Smooth muscle cell (in vitro differentiated cells): ENCODE data around the gene SERPINB2. TPM values are rescaled to one million over a fixed set of nuclear protein-coding genes. Genes with fewer than 3 reads are reported as not detected.

ENCODE experiments used
- DNase-seq: peaks from one replicate; lab custom pipeline; 2025; ENCODE audit not compliant: unreplicated experiment; lab: John Stamatoyannopoulos, UW
- H2AFZ ChIP-seq: fragments of 200-600 bp; sonication (generic); 2 replicates; pipeline ENCODE4 v1.6.0; 2016; ENCODE audit warnings: antibody characterized with exemption, low read depth, mild to moderate bottlenecking
- H3F3A ChIP-seq: fragments of 200-600 bp; sonication (generic); 2 replicates; pipeline ENCODE4 v1.6.0; 2017; ENCODE audit warnings: antibody characterized with exemption, low read depth
- H3K27ac ChIP-seq: fragments of 200-600 bp; sonication (generic); 2 replicates; pipeline ENCODE4 v1.5.1; 2016; ENCODE audit warnings: low read depth, mild to moderate bottlenecking
- H3K27me3 ChIP-seq: fragments of 200-600 bp; sonication (generic); 2 replicates; pipeline ENCODE4 v1.6.1; 2016; ENCODE audit warnings: low read depth, mild to moderate bottlenecking
- H3K36me3 ChIP-seq: fragments of 200-600 bp; sonication (generic); 2 replicates; pipeline ENCODE4 v1.5.1; 2016; ENCODE audit warnings: low read depth
- H3K4me1 ChIP-seq: fragments of 200-600 bp; sonication (generic); 2 replicates; pipeline ENCODE4 v1.5.1; 2016; ENCODE audit warnings: low read depth
- H3K4me2 ChIP-seq: fragments of 200-600 bp; sonication (generic); 2 replicates; pipeline ENCODE4 v1.6.0; 2016; ENCODE audit warnings: mild to moderate bottlenecking
- H3K4me3 ChIP-seq: fragments of 200-600 bp; sonication (generic); 2 replicates; pipeline ENCODE4 v1.5.1; 2016; ENCODE audit warnings: mild to moderate bottlenecking
- H3K79me2 ChIP-seq: fragments of 200-600 bp; sonication (generic); 2 replicates; pipeline ENCODE4 v1.6.0; 2016; ENCODE audit warnings: low read depth, mild to moderate bottlenecking
- H3K9ac ChIP-seq: fragments of 200-600 bp; sonication (generic); 2 replicates; pipeline ENCODE4 v1.6.0; 2016; ENCODE audit warnings: low read depth
- H3K9me3 ChIP-seq: fragments of 200-600 bp; sonication (generic); replicated peaks from 2 replicates; pipeline ENCODE4 v1.5.1; 2016; ENCODE audit warnings: low read depth
- H4K20me1 ChIP-seq: fragments of 200-600 bp; sonication (generic); 2 replicates; pipeline ENCODE4 v1.6.0; 2016; ENCODE audit warnings: low read depth
- CTCF ChIP-seq: fragments of 200-600 bp; sonication (generic); IDR thresholded peaks from 2 replicates; pipeline ENCODE4 v1.5.1; 2017; ENCODE audit warnings: borderline replicate concordance, mild to moderate bottlenecking, antibody characterized with exemption; ENCODE audit not compliant: insufficient read depth, poor library complexity, severe bottlenecking
- WGBS: methylation state at CpG from one replicate; pipeline ENCODE4 v1.1.7; 2016; ENCODE audit warnings: low lambda C conversion rate; 5-methylcytosine and 5-hydroxymethylcytosine counted together
- polyA plus RNA-seq: library from polyadenylated mRNA; unstranded; fragments of >200 nt; fragmentation: Nextera tagmentation; extraction: Ambion mirVana; gene quantifications from 2 replicates; pipeline ENCODE4 v1.2.1, GENCODE V29; 2016
- total RNA-seq: library from RNA; depleted of rRNA; stranded (reverse); fragments of >200 nt; gene quantifications from 2 replicates; pipeline ENCODE4 v1.2.3, GENCODE V29; 2014

SERPINB2 gene
- total and polyA plus RNA-seq, 2 experiments from 2014 or later, result 15.5 to 29.8 TPM

DNA sequence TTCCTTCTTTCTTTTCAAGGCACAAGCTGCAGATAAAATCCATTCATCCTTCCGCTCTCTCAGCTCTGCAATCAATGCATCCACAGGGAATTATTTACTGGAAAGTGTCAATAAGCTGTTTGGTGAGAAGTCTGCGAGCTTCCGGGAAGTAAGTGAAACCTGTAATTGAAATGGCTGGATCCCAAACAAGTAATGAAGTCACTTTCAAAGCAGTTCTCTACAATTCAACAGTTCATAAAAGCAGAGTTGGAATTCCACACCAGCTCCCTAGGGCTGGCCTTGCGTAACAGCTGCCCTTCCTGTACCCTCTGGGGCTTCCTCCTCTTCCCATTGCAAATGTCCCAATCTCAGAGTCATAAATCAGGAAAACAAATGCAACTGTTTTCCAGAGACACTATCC is 9.6 kb downstream of the SERPINB2 start:
- 76% methylated on average over 4 of the region's 4 CpGs for WGBS
- DNase-seq, result no peak
- Histone ChIP-seq H2AFZ (no peak overlapping the region), H3K9me3 (no peaks in the 10 kb centered on the region), H3K79me2 (no peaks in the 10 kb centered on the region), H3K4me1 (no peaks in the 10 kb centered on the region), H3F3A (no peaks in the 10 kb centered on the region), H3K27me3 (no peaks in the 10 kb centered on the region), H3K9ac (no peak overlapping the region), H3K36me3 (no peaks in the 10 kb centered on the region), H4K20me1 (no peaks in the 10 kb centered on the region), H3K4me2 (no peak overlapping the region), H3K27ac (no peak overlapping the region), H3K4me3 (no peak overlapping the region)
- no peak for TF ChIP-seq CTCF

DNA sequence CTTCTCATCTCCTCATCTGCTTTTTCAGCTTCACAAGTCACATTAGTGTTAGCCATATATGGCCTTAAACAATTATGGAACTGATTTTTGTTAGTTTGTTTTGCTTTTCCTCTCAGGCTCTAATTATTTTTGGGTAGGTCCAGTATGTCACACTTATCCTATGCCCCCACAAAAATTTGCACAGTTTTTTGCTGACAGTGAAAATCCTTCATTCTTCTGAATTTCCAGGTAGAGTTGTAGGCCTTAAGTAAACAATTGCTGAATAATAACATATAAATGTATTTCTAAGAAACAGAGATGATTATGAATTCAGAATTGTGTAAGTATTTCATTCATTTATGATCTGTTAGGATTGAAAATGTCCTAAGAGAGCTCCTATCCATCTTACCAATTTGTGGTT is 11.7 kb downstream of the SERPINB2 start:
- no peak for DNase-seq
- no peaks in the 10 kb centered on the region for H3K9me3 ChIP-seq
- no peaks in the 10 kb centered on the region for H3K27me3 ChIP-seq
- no peaks in the 10 kb centered on the region for H3F3A ChIP-seq
- TF ChIP-seq CTCF, result no peak
- H3K36me3 ChIP-seq, result no peaks in the 10 kb centered on the region
- no peak overlapping the region for H3K27ac ChIP-seq
- no peak overlapping the region for H3K4me2 ChIP-seq
- no peaks in the 10 kb centered on the region for H4K20me1 ChIP-seq
- H3K9ac ChIP-seq, result no peak overlapping the region
- no peak overlapping the region for H2AFZ ChIP-seq
- no peaks in the 10 kb centered on the region for H3K4me1 ChIP-seq
- H3K4me3 ChIP-seq, result no peak overlapping the region
- H3K79me2 ChIP-seq, result no peaks in the 10 kb centered on the region

DNA sequence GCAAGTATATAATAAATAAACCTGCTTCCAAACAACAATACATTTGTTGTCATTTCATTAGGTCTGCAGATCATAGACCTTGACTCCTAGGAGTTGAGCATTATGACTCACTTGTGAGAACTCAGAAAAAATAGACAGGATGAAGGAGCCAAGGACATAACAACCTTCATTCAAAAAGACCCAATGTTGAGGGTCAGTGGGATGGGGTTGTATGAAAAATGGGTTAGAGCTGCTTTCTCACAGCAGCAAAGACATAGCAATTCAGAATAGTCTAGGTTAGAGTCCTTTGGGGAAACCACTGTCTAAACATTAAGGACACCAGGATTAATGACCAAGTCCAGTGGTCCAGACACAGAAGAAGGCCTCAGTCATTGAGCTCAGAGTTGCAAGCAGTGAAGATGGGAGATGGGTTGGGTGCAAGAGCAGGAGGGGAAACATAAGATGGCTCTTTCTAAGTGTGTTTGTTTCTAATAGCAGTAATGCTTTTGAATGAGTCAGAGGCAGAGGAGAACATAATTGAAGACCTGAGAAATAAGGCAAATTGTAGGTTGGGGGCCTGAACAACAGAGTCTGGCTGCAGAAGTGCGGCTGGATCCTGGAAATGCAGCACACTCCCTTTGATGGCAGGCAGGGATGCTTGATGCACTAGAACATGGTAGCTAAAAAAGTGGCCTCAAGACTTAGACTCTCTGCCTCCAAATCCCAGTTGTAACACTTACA is 16.5 kb downstream of the SERPINB2 start:
- no peak for TF ChIP-seq CTCF
- no peak for DNase-seq
- WGBS, result 100% methylated on average over 1 of the region's 1 CpG

GRCh38 chr18:63904694-63905093 is 17.2 kb downstream of the SERPINB2 start:
- WGBS, result 80% methylated on average over 1 of the region's 1 CpG
- no peak for TF ChIP-seq CTCF
- no peaks in the 10 kb centered on the region for H4K20me1 ChIP-seq

More for the DNA sequence above, 16.5 kb downstream of the SERPINB2 start:
- Histone ChIP-seq H3K9me3 (no peaks in the 10 kb centered on the region), H3K4me3 (no peak overlapping the region), H3K4me1 (no peaks in the 10 kb centered on the region), H3K79me2 (no peaks in the 10 kb centered on the region), H3F3A (no peaks in the 10 kb centered on the region), H2AFZ (no peak overlapping the region), H3K9ac (no peak overlapping the region), H3K27me3 (no peaks in the 10 kb centered on the region), H4K20me1 (no peaks in the 10 kb centered on the region), H3K27ac (no peak overlapping the region), H3K4me2 (no peak overlapping the region), H3K36me3 (no peaks in the 10 kb centered on the region)

More at GRCh38 chr18:63904694-63905093, 17.2 kb downstream of the SERPINB2 start:
- Histone ChIP-seq H3K4me1 (no peaks in the 10 kb centered on the region), H3K4me2 (no peak overlapping the region), H3K27me3 (no peaks in the 10 kb centered on the region), H3K9ac (no peak overlapping the region), H3K36me3 (no peaks in the 10 kb centered on the region), H3K27ac (no peak overlapping the region), H3K4me3 (no peak overlapping the region), H3K79me2 (no peaks in the 10 kb centered on the region), H2AFZ (no peak overlapping the region), H3F3A (no peaks in the 10 kb centered on the region), H3K9me3 (no peaks in the 10 kb centered on the region)
- no peak for DNase-seq
